GM21717 (cell line): Measurements from ENCODE around the gene ADAM11.
"Not testable (repeated sequence)": the region's sequence is repeated elsewhere in the genome, so short reads cannot be mapped to it uniquely, and the experiment has no call there.

Experiments used
- ATAC-seq: cut with Tn5 transposase; IDR thresholded peaks from one replicate; pipeline ENCODE4 v1.9.1; 2021; ENCODE audit warnings: mild to moderate bottlenecking, moderate library complexity; ENCODE audit not compliant: unreplicated experiment

ADAM11 gene

GRCh38 chr17:44758414-44759085 is at the start of gene ADAM11:
Gene ADAM11 (plus strand): TSS chr17:44758988. CDS start chr17:44759200, 212 bp downstream.
- no peak for ATAC-seq

GRCh38 chr17:44719444-44719843 is 39.3 kb upstream of the ADAM11 start:
- ATAC-seq, result no peak

GRCh38 chr17:44722254-44722653 is 36.5 kb upstream of the ADAM11 start:
- no peak for ATAC-seq

GRCh38 chr17:44726121-44726520 is 32.7 kb upstream of the ADAM11 start:
- not testable (repeated sequence) for ATAC-seq

- no peak for ATAC-seq
These were observed 25.0 kb upstream of the ADAM11 start for GRCh38 chr17:44733753-44734152.

GRCh38 chr17:44734272-44734671 is 24.5 kb upstream of the ADAM11 start:
- ATAC-seq, result no peak

GRCh38 chr17:44736551-44737240 is 22.1 kb upstream of the ADAM11 start:
- no peak for ATAC-seq

- ATAC-seq, result no peak
These were observed 20.4 kb upstream of the ADAM11 start for GRCh38 chr17:44738214-44738906.

- ATAC-seq, result no peak
These were observed 17.5 kb upstream of the ADAM11 start for GRCh38 chr17:44741316-44741715.

- no peak for ATAC-seq
These were observed 13.5 kb upstream of the ADAM11 start for GRCh38 chr17:44745301-44745700.

- not testable (repeated sequence) for ATAC-seq
These were observed 13.1 kb upstream of the ADAM11 start for GRCh38 chr17:44745738-44746137.

- no peak for ATAC-seq
These were observed 11.2 kb upstream of the ADAM11 start for GRCh38 chr17:44747566-44747965.

GRCh38 chr17:44749076-44749979 is 9.5 kb upstream of the ADAM11 start:
- ATAC-seq, result no peak

GRCh38 chr17:44749980-44750318 is 8.8 kb upstream of the ADAM11 start:
- no peak for ATAC-seq

GRCh38 chr17:44751331-44751730 is 7.5 kb upstream of the ADAM11 start:
- no peak for ATAC-seq

- no peak for ATAC-seq
These were observed 7.0 kb upstream of the ADAM11 start for GRCh38 chr17:44751806-44752205.

- ATAC-seq, result no peak
These were observed 5.6 kb upstream of the ADAM11 start for GRCh38 chr17:44752953-44753861.

- ATAC-seq, result no peak
These were observed 4.5 kb upstream of the ADAM11 start for GRCh38 chr17:44754276-44754675.

GRCh38 chr17:44755180-44755579 is 3.6 kb upstream of the ADAM11 start:
- ATAC-seq, result not testable (repeated sequence)
